Astrocyte (in vitro differentiated cells and primary cell): ENCODE measurements around the gene CPED1. TPM values are rescaled to one million over a fixed set of nuclear protein-coding genes. Genes with fewer than 3 reads are reported as not detected.

Experiments
- DNase-seq: peaks from one replicate; pipeline ENCODE4 v3.0.0-alpha.2; 2010; ENCODE audit warnings: low read depth
- FAIRE-seq: peaks from 2 replicates; lab custom pipeline; 2011; peaks lifted over from hg19 to GRCh38; lab: Jason Lieb, UNC
- H2AFZ ChIP-seq: 2 replicates; pipeline ENCODE4 v1.6.0; 2012; ENCODE audit warnings: low read depth, low read length, inconsistent platforms
- H3K27ac ChIP-seq: 2 replicates; pipeline ENCODE4 v1.5.1; 2011; ENCODE audit warnings: low read depth, low read length, inconsistent platforms
- H3K27me3 ChIP-seq: 2 replicates; pipeline ENCODE4 v1.6.0; 2011; ENCODE audit warnings: low read length, inconsistent platforms; ENCODE audit not compliant: insufficient read depth
- H3K36me3 ChIP-seq: 2 replicates; pipeline ENCODE4 v1.5.1; 2011; ENCODE audit warnings: low read length, inconsistent platforms; ENCODE audit not compliant: insufficient read depth
- H3K4me1 ChIP-seq: 2 replicates; pipeline ENCODE4 v1.5.1; 2011; ENCODE audit warnings: low read length, inconsistent platforms; ENCODE audit not compliant: insufficient read depth
- H3K4me2 ChIP-seq: 2 replicates; pipeline ENCODE4 v1.6.0; 2012; ENCODE audit warnings: low read length, inconsistent platforms
- H3K4me3 ChIP-seq: 2 replicates; pipeline ENCODE4 v1.5.1; 2011; ENCODE audit warnings: low read depth, mild to moderate bottlenecking, low read length, inconsistent platforms; ENCODE audit not compliant: insufficient read depth
- H3K79me2 ChIP-seq: 2 replicates; pipeline ENCODE4 v1.6.0; 2012; ENCODE audit warnings: mild to moderate bottlenecking, low read length, inconsistent platforms; ENCODE audit not compliant: insufficient read depth
- H3K9ac ChIP-seq: 2 replicates; pipeline ENCODE4 v1.6.0; 2012; ENCODE audit warnings: mild to moderate bottlenecking, low read length, inconsistent platforms
- H3K9me3 ChIP-seq: 2 replicates; pipeline ENCODE4 v1.5.1; 2012; ENCODE audit warnings: low read depth, mild to moderate bottlenecking, low read length, inconsistent platforms; ENCODE audit not compliant: insufficient read depth
- H4K20me1 ChIP-seq: 2 replicates; pipeline ENCODE4 v1.6.0; 2012; ENCODE audit warnings: low read length, inconsistent platforms; ENCODE audit not compliant: insufficient read depth
- H3K27ac Mint-ChIP-seq: one replicate; pipeline ENCODE4 v1.8.0; 2021; ENCODE audit warnings: mild to moderate bottlenecking, mixed read lengths; ENCODE audit not compliant: unreplicated experiment
- H3K27me3 Mint-ChIP-seq: one replicate; pipeline ENCODE4 v1.8.0; 2021; ENCODE audit warnings: low read depth, mixed read lengths; ENCODE audit not compliant: unreplicated experiment
- H3K36me3 Mint-ChIP-seq: one replicate; pipeline ENCODE4 v1.8.0; 2021; ENCODE audit warnings: low read depth, mixed read lengths; ENCODE audit not compliant: unreplicated experiment
- H3K4me1 Mint-ChIP-seq: one replicate; pipeline ENCODE4 v1.8.0; 2021; ENCODE audit warnings: low read depth, mixed read lengths; ENCODE audit not compliant: unreplicated experiment
- H3K4me3 Mint-ChIP-seq: one replicate; pipeline ENCODE4 v1.8.0; 2021; ENCODE audit warnings: mild to moderate bottlenecking, moderate library complexity, mixed read lengths; ENCODE audit not compliant: unreplicated experiment
- H3K9me3 Mint-ChIP-seq: one replicate; pipeline ENCODE4 v1.8.0; 2021; ENCODE audit warnings: mild to moderate bottlenecking, mixed read lengths; ENCODE audit not compliant: unreplicated experiment
- EZH2 ChIP-seq: IDR thresholded peaks from 2 replicates; pipeline ENCODE4 v1.6.1; 2012; ENCODE audit warnings: mild to moderate bottlenecking, low read length, inconsistent platforms; ENCODE audit not compliant: insufficient read depth
- total RNA-seq: library from RNA; stranded (reverse); gene quantifications from 2 replicates; pipeline ENCODE4 v1.2.1, GENCODE V29; 2021
- TF ChIP-seq, protein P1 (sequence below): IDR thresholded peaks from 2 replicates; pipeline ENCODE4 v1.5.1; 2011; ENCODE audit warnings: low read depth, mild to moderate bottlenecking, inconsistent platforms, low read length, moderate library complexity; ENCODE audit not compliant: insufficient read depth

The CPED1 gene
- total RNA-seq, 1 donor from 2014 or later: 6.1 TPM

DNA sequence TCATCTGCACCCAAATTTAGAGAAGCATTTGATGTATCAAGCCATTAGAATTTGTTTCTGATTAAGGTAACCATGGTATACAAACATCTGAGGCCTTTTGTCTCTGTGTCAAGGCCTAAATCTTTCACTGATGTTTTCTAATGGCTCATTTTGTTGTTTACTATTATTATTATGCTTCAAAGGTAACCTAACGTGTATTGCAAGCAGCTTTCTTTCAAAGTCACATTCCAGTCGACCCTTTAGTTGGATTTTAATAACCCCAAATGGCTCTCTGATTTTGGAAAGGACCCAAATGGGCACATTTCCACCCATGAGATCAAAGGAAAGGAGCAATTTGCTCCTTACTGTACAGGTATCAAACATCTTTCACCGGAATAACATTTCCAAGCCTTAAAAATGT lies 293.6 kb downstream of the CPED1 start:
- no peak overlapping the region for H3K27ac ChIP-seq
- no peak overlapping the region for H3K27ac Mint-ChIP-seq
- no peak overlapping the region for H3K4me3 Mint-ChIP-seq
- peaks cover 17% of the 10 kb centered on the region for H3K4me1 ChIP-seq
- no peaks in the 10 kb centered on the region for H4K20me1 ChIP-seq
- no peak overlapping the region for H3K4me2 ChIP-seq
- H3K36me3 ChIP-seq: no peaks in the 10 kb centered on the region
- H3K27me3 Mint-ChIP-seq: no peaks in the 10 kb centered on the region
- H3K36me3 Mint-ChIP-seq: peaks cover 12% of the 10 kb centered on the region
- peaks cover 31% of the 10 kb centered on the region for H3K4me1 Mint-ChIP-seq
- H3K79me2 ChIP-seq: no peaks in the 10 kb centered on the region
- H3K9me3 ChIP-seq: peaks cover 8% of the 10 kb centered on the region
- H3K27me3 ChIP-seq: no peaks in the 10 kb centered on the region
- no peak for TF ChIP-seq EZH2
- TF ChIP-seq, protein P1, sequence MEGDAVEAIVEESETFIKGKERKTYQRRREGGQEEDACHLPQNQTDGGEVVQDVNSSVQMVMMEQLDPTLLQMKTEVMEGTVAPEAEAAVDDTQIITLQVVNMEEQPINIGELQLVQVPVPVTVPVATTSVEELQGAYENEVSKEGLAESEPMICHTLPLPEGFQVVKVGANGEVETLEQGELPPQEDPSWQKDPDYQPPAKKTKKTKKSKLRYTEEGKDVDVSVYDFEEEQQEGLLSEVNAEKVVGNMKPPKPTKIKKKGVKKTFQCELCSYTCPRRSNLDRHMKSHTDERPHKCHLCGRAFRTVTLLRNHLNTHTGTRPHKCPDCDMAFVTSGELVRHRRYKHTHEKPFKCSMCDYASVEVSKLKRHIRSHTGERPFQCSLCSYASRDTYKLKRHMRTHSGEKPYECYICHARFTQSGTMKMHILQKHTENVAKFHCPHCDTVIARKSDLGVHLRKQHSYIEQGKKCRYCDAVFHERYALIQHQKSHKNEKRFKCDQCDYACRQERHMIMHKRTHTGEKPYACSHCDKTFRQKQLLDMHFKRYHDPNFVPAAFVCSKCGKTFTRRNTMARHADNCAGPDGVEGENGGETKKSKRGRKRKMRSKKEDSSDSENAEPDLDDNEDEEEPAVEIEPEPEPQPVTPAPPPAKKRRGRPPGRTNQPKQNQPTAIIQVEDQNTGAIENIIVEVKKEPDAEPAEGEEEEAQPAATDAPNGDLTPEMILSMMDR: no peak
- peaks cover 19% of the 10 kb centered on the region for H3K9me3 Mint-ChIP-seq
- no peak overlapping the region for H3K9ac ChIP-seq
- FAIRE-seq (no peak), DNase-seq (no peak)
- no peak overlapping the region for H3K4me3 ChIP-seq
- no peak overlapping the region for H2AFZ ChIP-seq

DNA sequence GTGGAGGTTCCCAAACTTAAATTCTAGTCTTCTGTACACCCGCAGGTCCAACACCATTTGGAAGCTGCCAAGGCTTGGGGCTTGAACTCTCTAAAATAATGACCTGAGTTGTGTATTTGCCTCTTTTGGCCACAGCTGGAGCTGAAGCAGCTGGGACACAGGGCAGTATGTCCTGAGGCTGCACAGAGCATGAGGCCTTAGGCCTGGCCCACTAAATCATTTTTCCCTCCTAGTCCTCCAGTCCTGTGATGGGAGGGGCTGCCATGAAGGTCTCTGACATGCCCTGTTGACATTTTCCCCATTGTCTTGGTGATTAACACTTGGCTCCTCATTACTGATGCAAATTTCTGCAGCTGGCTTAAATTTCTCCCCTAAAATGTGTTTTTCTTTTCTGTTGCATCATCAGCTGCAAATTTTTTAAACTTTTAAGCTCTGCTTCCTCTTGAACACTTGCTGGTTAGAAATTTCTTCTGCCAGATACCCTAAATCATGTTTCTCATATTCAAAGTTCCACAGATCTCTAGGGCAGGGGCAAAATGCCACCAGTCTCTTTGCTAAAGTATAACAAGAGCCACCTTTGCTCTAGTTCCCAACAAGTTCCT lies 296.7 kb downstream of the CPED1 start:
- no peak overlapping the region for H2AFZ ChIP-seq

DNA sequence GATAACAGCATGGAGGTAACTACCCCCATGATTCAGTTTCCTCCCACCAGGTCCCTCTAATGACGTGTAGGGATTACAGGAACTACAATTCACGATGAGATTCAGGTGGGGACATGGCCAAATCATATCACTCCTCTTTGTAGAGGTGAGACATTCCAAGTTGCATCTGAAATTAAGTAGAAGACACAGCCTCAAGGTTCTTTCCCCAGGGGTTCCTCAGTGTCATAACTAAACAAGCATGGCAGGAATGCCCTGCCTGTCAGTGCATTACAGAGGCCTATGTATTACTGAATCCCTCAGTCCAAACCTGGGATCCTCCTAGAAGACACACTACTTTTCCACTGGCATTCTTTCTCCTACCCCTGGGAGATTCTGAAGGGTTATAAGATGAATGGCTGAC lies 297.7 kb downstream of the CPED1 start:
- DNase-seq: no peak
- Histone ChIP-seq H3K36me3 (no peaks in the 10 kb centered on the region), H3K9ac (no peak overlapping the region), H2AFZ (no peak overlapping the region), H3K27me3 (no peaks in the 10 kb centered on the region), H4K20me1 (no peaks in the 10 kb centered on the region), H3K4me2 (no peak overlapping the region), H3K9me3 (peaks cover 8% of the 10 kb centered on the region), H3K27ac (no peak overlapping the region), H3K79me2 (no peaks in the 10 kb centered on the region), H3K4me1 (peaks cover 13% of the 10 kb centered on the region), H3K4me3 (no peak overlapping the region)
- H3K9me3 Mint-ChIP-seq: peaks cover 18% of the 10 kb centered on the region
- TF ChIP-seq, protein P1: no peak
- H3K4me3 Mint-ChIP-seq: no peak overlapping the region
- peak overlapping the region; percentile 56 for H3K27ac Mint-ChIP-seq
- H3K36me3 Mint-ChIP-seq: peaks cover 12% of the 10 kb centered on the region
- no peak for FAIRE-seq
- peaks cover 16% of the 10 kb centered on the region for H3K4me1 Mint-ChIP-seq
- H3K27me3 Mint-ChIP-seq: no peaks in the 10 kb centered on the region

More for the DNA sequence above, 296.7 kb downstream of the CPED1 start:
- no peaks in the 10 kb centered on the region for H4K20me1 ChIP-seq
- no peaks in the 10 kb centered on the region for H3K27me3 ChIP-seq
- Mint-ChIP-seq H3K4me1 (peaks cover 22% of the 10 kb centered on the region), H3K27ac (no peak overlapping the region), H3K36me3 (peaks cover 12% of the 10 kb centered on the region), H3K27me3 (no peaks in the 10 kb centered on the region), H3K9me3 (peaks cover 18% of the 10 kb centered on the region), H3K4me3 (no peak overlapping the region)
- no peak for TF ChIP-seq EZH2
- TF ChIP-seq, protein P1: no peak
- H3K4me3 ChIP-seq: no peak overlapping the region
- DNase-seq: no peak
- no peaks in the 10 kb centered on the region for H3K36me3 ChIP-seq
- FAIRE-seq: peak; percentile 43
- H3K9me3 ChIP-seq: peaks cover 8% of the 10 kb centered on the region
- no peaks in the 10 kb centered on the region for H3K79me2 ChIP-seq
- no peak overlapping the region for H3K4me2 ChIP-seq
- H3K9ac ChIP-seq: no peak overlapping the region
- H3K4me1 ChIP-seq: peaks cover 13% of the 10 kb centered on the region
- H3K27ac ChIP-seq: no peak overlapping the region
